H1 (cell line): ENCODE results near the gene EXOC2. TPM values are rescaled to one million over a fixed set of nuclear protein-coding genes. Genes with fewer than 3 reads are reported as not detected.
A peak's percentile ranks its signal among the peaks of the same experiment; 100 is the strongest.

Experiments used
- CTCF ChIA-PET: fragments of 300-600 bp; sonication (Branson Sonifier 250); formaldehyde crosslinking; loops from one replicate; lab custom pipeline; 2021; ENCODE audit not compliant: partially characterized antibody; lab: Charles Lee
- POLR2A ChIA-PET: fragments of 300-600 bp; sonication (Branson Sonifier 250); formaldehyde crosslinking; loops from one replicate; lab custom pipeline; 2021; ENCODE audit warnings: inconsistent platforms; ENCODE audit not compliant: partially characterized antibody; lab: Charles Lee
- DNase-seq, 2 experiments: peaks; one replicate each; pipeline versions ENCODE4 v3.0.0 to v3.0.0-alpha.2; 2010 to 2022; ENCODE audit warnings: low spot score in 2 of 2, low read depth in 1 of 2, mixed read lengths in 1 of 2
- FAIRE-seq: peaks from 2 replicates; lab custom pipeline; 2011; peaks lifted over from hg19 to GRCh38; lab: Jason Lieb, UNC
- H2AFZ ChIP-seq: 2 replicates; pipeline ENCODE4 v1.8.1; 2012; ENCODE audit warnings: low read length, inconsistent platforms
- H2AK5ac ChIP-seq: 2 replicates; pipeline ENCODE4 v1.6.1; 2013; ENCODE audit warnings: low read depth, low read length
- H2BK120ac ChIP-seq: replicated peaks from 2 replicates; pipeline ENCODE3; 2013; ENCODE audit warnings: low read depth, low read length, inconsistent platforms
- H2BK12ac ChIP-seq: 2 replicates; pipeline ENCODE4 v1.6.1; 2013; ENCODE audit warnings: low read depth, low read length
- H2BK15ac ChIP-seq: 2 replicates; pipeline ENCODE4 v1.6.1; 2013; ENCODE audit warnings: low read length
- H2BK20ac ChIP-seq: 2 replicates; pipeline ENCODE4 v1.6.1; 2013; ENCODE audit warnings: low read length
- H2BK5ac ChIP-seq: 2 replicates; pipeline ENCODE4 v1.6.1; 2013; ENCODE audit warnings: low read depth, low read length
- H3K14ac ChIP-seq: 2 replicates; pipeline ENCODE4 v1.6.1; 2013; ENCODE audit warnings: inconsistent platforms; ENCODE audit not compliant: insufficient read length
- H3K18ac ChIP-seq: 2 replicates; pipeline ENCODE4 v1.6.1; 2013; ENCODE audit warnings: low read length; ENCODE audit errors: extremely low read depth
- H3K23ac ChIP-seq: 2 replicates; pipeline ENCODE4 v1.6.1; 2013; ENCODE audit warnings: inconsistent platforms; ENCODE audit not compliant: insufficient read length
- H3K23me2 ChIP-seq: 2 replicates; pipeline ENCODE4 v1.6.1; 2013; ENCODE audit warnings: low read depth, low read length
- H3K27ac ChIP-seq: 2 replicates; pipeline ENCODE4 v1.6.1; 2011; ENCODE audit warnings: low read depth, low read length, inconsistent platforms
- H3K27me3 ChIP-seq, 4 experiments: replicated peaks in 1 of 4; 1 replicate in 1 of 4; 2 replicates in 3 of 4; pipeline versions ENCODE4 v1.6.1 to v1.8.1; 2011 to 2013; ENCODE audit warnings: low read length in 3 of 4, mild to moderate bottlenecking in 3 of 4, inconsistent platforms in 2 of 4, mixed read lengths in 2 of 4, moderate library complexity in 1 of 4; ENCODE audit not compliant: control insufficient read depth in 3 of 4, insufficient read depth in 3 of 4; ENCODE audit errors: extremely low read depth in 1 of 4
- H3K36me3 ChIP-seq, 4 experiments: 2 replicates each; pipeline versions ENCODE4 v1.6.1 to v1.8.1; 2011 to 2013; ENCODE audit warnings: mild to moderate bottlenecking in 4 of 4, low read length in 3 of 4, moderate library complexity in 2 of 4, control low read depth in 1 of 4, inconsistent platforms in 1 of 4; ENCODE audit not compliant: insufficient read depth in 4 of 4, control insufficient read depth in 2 of 4
- H3K4ac ChIP-seq: replicated peaks from 2 replicates; pipeline ENCODE3; 2013; ENCODE audit warnings: low read length, low read depth, mixed read lengths, inconsistent platforms; ENCODE audit not compliant: insufficient read length
- H3K4me1 ChIP-seq, 4 experiments: replicated peaks in 1 of 4; 1 replicate in 1 of 4; 2 replicates in 3 of 4; pipeline versions ENCODE4 v1.6.1 to v1.8.1; 2011 to 2013; ENCODE audit warnings: low read length in 3 of 4, inconsistent platforms in 2 of 4, mixed read lengths in 1 of 4; ENCODE audit not compliant: insufficient read depth in 4 of 4, control insufficient read depth in 3 of 4
- H3K4me2 ChIP-seq, 2 experiments: 2 replicates each; pipeline versions ENCODE4 v1.6.1 to v1.8.1; 2011 to 2013; ENCODE audit warnings: low read depth in 2 of 2, low read length in 2 of 2, control low read depth in 1 of 2, inconsistent platforms in 1 of 2, mild to moderate bottlenecking in 1 of 2; ENCODE audit not compliant: insufficient read depth in 1 of 2
- H3K4me3 ChIP-seq, 4 experiments: fragments of 200-600, 300-600 bp in 1 of 4; sonication (generic), shearing (Covaris generic), sonication (Bioruptor Twin) in 1 of 4; 2 replicates each; pipeline versions ENCODE4 v1.5.1 to v1.8.1; 2011 to 2016; ENCODE audit warnings: low read length in 4 of 4, low read depth in 3 of 4, control low read depth in 2 of 4, inconsistent platforms in 2 of 4, mild to moderate bottlenecking in 2 of 4, mixed read lengths in 1 of 4, moderate library complexity in 1 of 4; ENCODE audit not compliant: insufficient read depth in 2 of 4; ENCODE audit errors: extremely low read depth in 1 of 4
- H3K56ac ChIP-seq: replicated peaks from 2 replicates; pipeline ENCODE3; 2013; ENCODE audit warnings: low read depth, mild to moderate bottlenecking, mixed read lengths, low read length, inconsistent platforms; ENCODE audit not compliant: insufficient read length
- H3K79me1 ChIP-seq: 2 replicates; pipeline ENCODE4 v1.6.1; 2013; ENCODE audit warnings: low read depth, low read length, control low read depth
- H3K79me2 ChIP-seq, 2 experiments: 2 replicates each; pipeline versions ENCODE4 v1.6.1 to v1.8.1; 2012 to 2013; ENCODE audit warnings: low read length in 2 of 2, mild to moderate bottlenecking in 2 of 2, inconsistent platforms in 1 of 2; ENCODE audit not compliant: insufficient read depth in 2 of 2, control insufficient read depth in 1 of 2
- H3K9ac ChIP-seq, 4 experiments: replicated peaks in 1 of 4; 1 replicate in 1 of 4; 2 replicates in 3 of 4; pipeline versions ENCODE4 v1.6.1 to v1.8.1; 2011 to 2013; ENCODE audit warnings: low read depth in 3 of 4, low read length in 3 of 4, control low read depth in 2 of 4, mild to moderate bottlenecking in 2 of 4, moderate library complexity in 2 of 4, inconsistent platforms in 1 of 4; ENCODE audit errors: extremely low read depth in 1 of 4
- H3K9me3 ChIP-seq, 2 experiments: 2 replicates each; pipeline versions ENCODE4 v1.6.1 to v1.8.1; 2012 to 2013; ENCODE audit warnings: mild to moderate bottlenecking in 2 of 2, moderate library complexity in 2 of 2, control low read depth in 1 of 2, inconsistent platforms in 1 of 2, low read depth in 1 of 2, low read length in 1 of 2, mixed read lengths in 1 of 2; ENCODE audit not compliant: insufficient read depth in 2 of 2
- H4K20me1 ChIP-seq, 2 experiments: replicated peaks in 1 of 2; 2 replicates each; pipeline versions ENCODE3 to v1.8.1; 2011 to 2013; ENCODE audit warnings: inconsistent platforms in 2 of 2, low read length in 2 of 2, mild to moderate bottlenecking in 1 of 2; ENCODE audit not compliant: insufficient read depth in 2 of 2, control insufficient read depth in 1 of 2
- H4K5ac ChIP-seq: 2 replicates; pipeline ENCODE4 v1.6.1; 2013; ENCODE audit warnings: low read length, low read depth, mixed read lengths, inconsistent platforms; ENCODE audit not compliant: insufficient read length
- H4K8ac ChIP-seq: 2 replicates; pipeline ENCODE4 v1.8.0; 2013; ENCODE audit warnings: mild to moderate bottlenecking, moderate library complexity, low read length, inconsistent platforms; ENCODE audit not compliant: insufficient read depth; ENCODE audit errors: extremely low read depth
- H4K91ac ChIP-seq: replicated peaks from 2 replicates; pipeline ENCODE3; 2013; ENCODE audit warnings: low read length, mixed read lengths, inconsistent platforms; ENCODE audit not compliant: insufficient read length
- JUN ChIP-seq: IDR thresholded peaks from 2 replicates; pipeline ENCODE4 v1.6.1; 2011; ENCODE audit warnings: low read depth, mild to moderate bottlenecking, improper control_type of control experiment, low read length
- SIN3A ChIP-seq, 2 experiments: IDR thresholded peaks in 1 of 2; conservative IDR thresholded peaks in 1 of 2; 2 replicates each; pipeline ENCODE4 v1.6.1; 2011 to 2012; ENCODE audit warnings: low read length in 2 of 2, improper control_type of control experiment in 1 of 2, low read depth in 1 of 2, mild to moderate bottlenecking in 1 of 2
- WGBS, 2 experiments: shearing (Covaris generic) in 1 of 2; methylation state at CpG; one replicate each; pipeline versions ENCODE4 v1.1.6 to v1.1.7; 2013 to 2015; ENCODE audit warnings: low lambda C conversion rate in 2 of 2, mixed read lengths in 2 of 2, inconsistent platforms in 1 of 2, low coverage in 1 of 2, missing lambda C conversion rate in 1 of 2; ENCODE audit not compliant: insufficient replicate concordance in 2 of 2, insufficient coverage in 1 of 2, insufficient read length in 1 of 2; ENCODE audit errors: extremely low coverage in 1 of 2, missing lambda C conversion rate in 1 of 2; 5-methylcytosine and 5-hydroxymethylcytosine counted together
- polyA plus RNA-seq, 7 experiments: library from polyadenylated mRNA; depleted of rRNA in 3 of 7; stranded (reverse) in 5 of 7; unstranded in 2 of 7; fragments of >200 nt in 5 of 7; fragments of 200-250 nt in 2 of 7; gene quantifications; 1 replicate in 5 of 7; 2 replicates in 1 of 7; 4 replicates in 1 of 7; pipeline versions ENCODE4 v1.2.1 to v1.2.3, GENCODE V29; 2011 to 2013; ENCODE audit warnings: missing spikeins in 2 of 7, mixed read lengths in 2 of 7
- total RNA-seq: library from RNA; stranded (reverse); fragmentation: NEBNext Ultra II Directional; extraction: Animal tissue kit (Norgen Biotek cat#: 25700); gene quantifications from 2 replicates; pipeline ENCODE4 v1.2.1, GENCODE V29; 2021

EXOC2 gene
- total and polyA plus RNA-seq, 2 of the 8 experiments (the other 6 are each of a cell fraction or from before 2014, with no cell fraction given) = 25.5 to 44.4 TPM

- H3K9me3 ChIP-seq = no peaks in the 10 kb centered on the region
- no peak overlapping the region for H2BK12ac ChIP-seq
- no peak overlapping the region for H2BK120ac ChIP-seq
- H3K23me2 ChIP-seq = no peaks in the 10 kb centered on the region; the same call in 1 of the 2 replicates
- no peak overlapping the region for H4K8ac ChIP-seq
- H3K27me3 ChIP-seq = no peaks in the 10 kb centered on the region
- H2BK15ac ChIP-seq = no peak overlapping the region
- no peak overlapping the region for H2AFZ ChIP-seq
- no peak overlapping the region for H3K14ac ChIP-seq
- DNase-seq = no peak
- H3K36me3 ChIP-seq = no peaks in the 10 kb centered on the region; a peak in 1 of 8 replicates
- CTCF ChIA-PET = no interaction called here
- H3K27ac ChIP-seq = no peak overlapping the region
- H2AK5ac ChIP-seq = no peak overlapping the region
- peaks cover 2% of the 10 kb centered on the region; the same call in 1 of the 2 replicates for H3K79me1 ChIP-seq
- H3K56ac ChIP-seq = peak overlapping the region; percentile 26
- FAIRE-seq = no peak
- H3K4me1 ChIP-seq = peaks cover 0 to 9% (median under 1%) of the 10 kb centered on the region in 4 experiments; a peak in 2 of 7 replicates
- POLR2A ChIA-PET = no interaction called here
- no peak overlapping the region for H3K9ac ChIP-seq
- H3K4ac ChIP-seq = no peak overlapping the region
- no peaks in the 10 kb centered on the region for H3K79me2 ChIP-seq
- H2BK20ac ChIP-seq = no peak overlapping the region
- no peak overlapping the region for H3K4me3 ChIP-seq
- 97% methylated on average over 15 of the region's 15 CpGs; no CpG with 5 or more reads in 1 of the 2 experiments for WGBS, 2 experiments
- TF ChIP-seq SIN3A (conservative IDR thresholded peaks at IDR 0.05 in 1 of 2, IDR thresholded peaks at IDR 0.05 in 1 of 2; ENCODE audit: low read depth in 1 of 2, low read length in 2 of 2) = no peak
- no peak for TF ChIP-seq JUN
- peaks cover 2 to 3% of the 10 kb centered on the region in 2 experiments for H4K20me1 ChIP-seq
- no peak overlapping the region for H3K4me2 ChIP-seq
- H4K91ac ChIP-seq = no peak overlapping the region
- no peak overlapping the region for H3K18ac ChIP-seq
- H4K5ac ChIP-seq = no peak overlapping the region
- H2BK5ac ChIP-seq = no peak overlapping the region
- H3K23ac ChIP-seq = no peak overlapping the region
Measured at GRCh38 chr6:513058-513457, 179.9 kb downstream of the EXOC2 start.
